ENCODE measurements around the gene ARL2.
"Not testable (repeated sequence)": the region's sequence is repeated elsewhere in the genome, so short reads cannot be mapped to it uniquely, and the experiment has no call there.

The ARL2 gene

DNA sequence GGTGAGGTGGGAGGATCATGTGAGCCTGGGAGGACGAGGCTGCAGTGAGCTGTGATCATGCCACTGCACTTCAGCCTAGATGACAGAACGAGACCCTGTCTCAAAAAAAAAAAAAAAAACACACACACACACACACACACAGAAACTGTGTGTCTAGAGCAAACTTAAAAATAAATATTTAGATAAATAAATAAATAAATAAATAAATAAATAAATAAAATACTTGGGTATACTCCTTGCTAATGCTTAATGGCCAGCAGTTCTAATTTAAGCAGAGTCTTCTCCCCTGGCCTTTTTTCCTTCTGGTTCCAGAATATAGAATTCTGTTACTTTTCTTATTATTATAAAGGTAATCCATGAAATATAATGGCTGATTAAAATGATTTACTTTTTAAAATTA, 5.1 kb upstream of the ARL2 start:
- DNase-seq = no peak

- peak; percentile 32 for DNase-seq
Measured at GRCh38 chr11:65013130-65013887, 651 bp upstream of the ARL2 start.

DNA sequence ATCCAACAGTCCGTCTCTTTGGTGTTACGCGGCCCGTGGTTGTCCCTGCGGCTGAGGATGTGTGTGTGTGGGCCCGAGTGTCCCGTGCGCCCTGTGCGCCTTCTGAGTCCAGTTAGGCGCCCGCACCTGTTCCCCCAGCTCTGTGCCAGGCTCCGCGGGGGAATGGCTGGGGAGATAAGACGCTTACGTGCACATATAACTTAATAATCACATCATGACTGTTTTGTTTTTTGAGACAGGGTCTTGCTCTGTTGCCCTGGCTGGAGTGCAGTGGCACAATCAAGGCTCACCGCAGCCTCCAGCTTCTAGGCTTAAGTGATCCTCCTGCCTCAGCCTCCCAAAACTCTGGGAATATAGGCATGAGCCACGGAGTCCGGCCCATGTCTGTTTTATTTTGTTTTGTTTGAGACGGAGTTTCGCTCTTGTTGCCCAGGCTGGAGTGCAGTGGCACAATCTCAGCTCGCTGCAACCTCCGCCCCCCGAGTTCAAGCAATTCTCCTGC, 817 bp downstream of the ARL2 start:
- DNase-seq = no peak

DNA sequence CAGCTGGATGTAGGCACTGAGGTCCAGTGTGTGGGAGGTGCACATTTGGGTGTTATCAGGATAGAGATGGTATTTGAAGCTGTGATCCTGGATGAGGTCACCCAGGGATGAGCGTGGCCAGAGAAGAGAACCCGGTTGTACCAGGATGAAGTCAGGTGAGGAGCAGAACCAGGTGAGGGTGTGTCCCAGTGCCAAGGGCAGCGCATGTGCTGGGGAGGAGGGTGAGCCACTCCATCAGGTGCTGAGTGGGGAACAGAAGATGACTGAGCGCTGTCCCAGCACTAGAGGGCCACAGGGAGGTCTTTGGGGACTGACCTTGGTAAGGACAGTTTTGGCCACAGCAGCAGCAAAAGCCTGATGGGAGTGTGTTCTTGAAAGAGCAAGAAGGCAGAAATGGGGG, 2.7 kb downstream of the ARL2 start:
- DNase-seq = no peak

DNA sequence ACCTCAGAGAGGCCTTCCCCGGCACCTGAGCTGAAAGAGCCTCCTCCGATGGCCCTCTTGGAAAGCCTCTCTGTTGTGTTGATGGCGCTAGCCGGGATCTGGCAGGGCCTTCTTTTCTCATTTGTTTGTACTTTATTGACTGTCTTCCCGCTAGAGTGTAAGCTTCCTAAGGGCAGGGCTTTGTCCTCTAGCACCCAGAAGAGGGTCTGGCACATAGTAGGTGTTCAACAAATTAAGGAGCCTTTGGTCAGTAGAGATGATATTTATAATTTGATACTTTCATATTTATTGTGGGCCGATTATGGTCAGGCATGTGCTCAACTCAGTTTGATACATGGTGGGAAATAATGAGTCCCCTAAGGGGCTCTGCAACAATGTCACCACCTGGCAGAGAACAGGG, 4.0 kb downstream of the ARL2 start:
- DNase-seq = no peak

DNA sequence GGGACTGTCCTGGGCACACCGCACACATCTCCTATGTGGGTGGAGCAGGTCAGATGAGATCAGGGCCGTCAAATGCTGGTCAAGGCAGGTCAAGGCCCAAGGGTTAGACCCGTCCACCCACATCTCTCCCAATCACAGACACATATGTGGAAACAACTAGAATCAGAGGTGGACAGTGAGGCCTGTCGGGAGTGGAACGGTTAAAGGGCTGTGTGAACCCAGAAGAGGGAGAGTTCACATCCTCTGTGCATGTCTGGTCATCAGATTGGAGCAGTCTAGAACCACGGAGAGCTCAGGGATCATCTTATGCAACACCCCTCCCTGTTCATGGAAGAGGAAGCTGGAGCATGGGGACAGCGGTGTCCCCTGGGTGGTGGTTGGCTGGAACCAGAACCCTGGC, 5.9 kb downstream of the ARL2 start:
- no peak for DNase-seq

DNA sequence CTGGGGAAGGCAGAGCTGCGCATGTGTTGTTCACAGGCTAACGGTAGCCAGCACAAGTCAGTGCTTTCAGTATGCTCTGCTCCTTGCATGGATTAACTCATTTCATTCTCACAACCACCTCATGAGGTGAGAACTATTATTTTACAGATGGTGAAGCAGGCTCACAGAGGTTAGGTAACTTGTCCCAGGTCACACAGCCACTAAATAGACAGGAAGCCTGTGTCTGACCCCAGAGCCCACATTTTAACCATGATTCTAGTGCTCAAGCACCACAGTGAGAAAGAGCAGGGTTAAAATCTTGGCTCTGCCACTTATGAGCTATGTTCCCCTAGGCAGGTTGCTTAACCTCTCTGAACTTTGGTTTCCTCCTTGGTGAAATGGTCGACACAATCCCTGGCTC, 7.0 kb downstream of the ARL2 start:
- DNase-seq = no peak

DNA sequence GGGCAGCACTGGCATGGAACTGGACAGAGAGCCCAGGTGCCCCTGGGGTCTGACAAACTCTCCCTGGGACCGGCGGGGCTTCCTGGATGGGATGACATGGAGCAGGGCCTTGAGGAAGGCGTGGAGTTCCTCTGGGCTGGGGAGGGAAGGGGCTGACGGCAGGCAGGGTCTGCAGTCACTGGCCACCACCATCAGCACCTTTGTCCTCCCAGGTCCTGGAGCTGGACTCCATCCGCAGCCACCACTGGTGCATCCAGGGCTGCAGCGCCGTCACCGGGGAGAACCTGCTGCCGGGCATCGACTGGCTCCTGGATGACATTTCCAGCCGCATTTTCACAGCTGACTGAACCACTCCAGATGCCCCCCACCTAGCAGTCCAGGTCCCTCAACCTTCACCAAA, 7.5 kb downstream of the ARL2 start:
- no peak for DNase-seq

- DNase-seq = not testable (repeated sequence)
Measured at GRCh38 chr11:65023502-65023901, 9.5 kb downstream of the ARL2 start.

DNA sequence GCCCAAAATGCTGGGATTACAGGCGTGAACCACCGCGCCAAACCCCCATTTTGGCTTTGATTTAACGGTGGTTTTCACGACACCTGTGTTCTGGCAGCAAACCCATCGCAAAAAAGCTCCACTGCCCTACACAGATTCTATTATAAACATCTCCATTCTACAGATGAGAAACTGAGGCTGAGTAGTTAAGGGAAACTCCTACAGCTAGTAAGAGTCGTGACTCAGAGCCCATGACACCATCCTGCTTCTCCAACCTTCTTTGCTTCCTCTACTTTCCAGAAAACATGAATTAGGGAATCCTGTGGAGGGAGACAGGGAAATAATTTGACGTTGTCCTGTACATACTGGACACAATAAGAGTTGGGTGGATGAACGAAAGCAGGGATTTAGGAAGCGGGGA, 12.8 kb downstream of the ARL2 start:
- DNase-seq = no peak

- DNase-seq = peak; percentile 75
Measured at GRCh38 chr11:65027213-65028067, 13.5 kb downstream of the ARL2 start, which contains the start of gene SNX15. Gene SNX15, plus strand, starts transcription at chr11:65027439. Its CDS starts 99 bp downstream, at chr11:65027538.

- DNase-seq = no peak
Measured at GRCh38 chr11:65032216-65032615, 18.3 kb downstream of the ARL2 start.

DNA sequence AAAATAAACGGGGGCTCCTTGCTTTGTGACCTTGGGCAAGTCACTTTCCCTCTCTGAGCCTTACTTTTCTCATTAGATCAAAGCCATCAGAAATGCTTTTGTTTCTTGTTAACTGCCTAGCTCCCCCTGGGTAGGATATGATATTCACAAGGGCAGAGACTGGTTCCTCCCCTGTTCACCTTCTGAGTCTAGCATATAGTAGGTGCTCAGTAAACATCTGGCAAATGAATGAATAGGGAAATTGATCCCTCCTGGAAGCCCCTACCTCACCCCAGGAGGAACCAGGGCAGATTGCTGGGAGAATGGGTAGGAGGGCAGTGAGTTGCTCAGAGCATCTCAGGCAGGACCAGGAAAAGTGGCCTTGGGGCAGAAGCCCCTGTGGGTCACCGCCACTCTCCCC, 20.5 kb downstream of the ARL2 start:
- no peak for DNase-seq

GRCh38 chr11:65035579-65035978, 21.6 kb downstream of the ARL2 start:
- DNase-seq = no peak

- no peak for DNase-seq
Measured at GRCh38 chr11:65036931-65037330, 23.0 kb downstream of the ARL2 start.

GRCh38 chr11:65040520-65040846, 26.5 kb downstream of the ARL2 start:
- no peak for DNase-seq

DNA sequence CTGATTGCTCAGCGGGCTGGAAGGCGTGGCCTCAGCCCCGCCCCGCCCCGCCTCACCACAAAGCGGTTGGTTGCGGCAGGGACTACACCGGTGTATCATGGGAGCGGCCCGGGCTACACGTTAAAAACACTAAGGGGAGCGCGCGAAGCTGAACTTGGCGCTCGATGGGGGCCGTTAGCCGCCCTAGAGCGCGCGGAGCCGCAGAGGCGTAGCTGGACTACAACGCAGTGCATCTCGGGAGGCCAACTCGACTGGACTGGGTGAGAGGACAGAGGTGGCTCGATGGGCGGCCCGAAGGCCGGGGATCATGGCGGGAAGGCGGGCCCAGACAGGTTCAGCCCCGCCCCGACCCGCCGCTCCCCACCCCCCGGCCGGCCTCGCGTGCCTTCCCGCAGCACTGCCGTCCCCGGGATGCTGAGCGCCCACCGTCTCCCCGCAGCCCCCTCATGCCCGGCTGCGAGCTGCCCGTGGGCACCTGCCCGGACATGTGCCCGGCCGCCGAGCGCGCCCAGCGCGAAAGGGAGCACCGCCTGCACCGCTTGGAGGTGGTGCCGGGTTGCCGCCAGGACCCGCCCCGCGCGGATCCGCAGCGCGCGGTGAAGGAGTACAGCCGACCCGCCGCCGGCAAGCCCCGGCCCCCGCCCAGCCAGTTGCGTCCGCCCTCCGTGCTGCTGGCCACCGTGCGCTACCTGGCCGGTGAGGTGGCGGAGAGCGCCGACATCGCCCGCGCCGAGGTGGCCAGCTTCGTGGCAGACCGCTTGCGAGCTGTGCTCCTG, 27.1 kb downstream of the ARL2 start, which contains the start of gene SAC3D1:
SAC3D1 (plus strand) TSS at position 364 of the 776 bp plus-strand sequence; CDS start at position 447, 83 bp downstream.
- DNase-seq = peak; percentile 85

DNA sequence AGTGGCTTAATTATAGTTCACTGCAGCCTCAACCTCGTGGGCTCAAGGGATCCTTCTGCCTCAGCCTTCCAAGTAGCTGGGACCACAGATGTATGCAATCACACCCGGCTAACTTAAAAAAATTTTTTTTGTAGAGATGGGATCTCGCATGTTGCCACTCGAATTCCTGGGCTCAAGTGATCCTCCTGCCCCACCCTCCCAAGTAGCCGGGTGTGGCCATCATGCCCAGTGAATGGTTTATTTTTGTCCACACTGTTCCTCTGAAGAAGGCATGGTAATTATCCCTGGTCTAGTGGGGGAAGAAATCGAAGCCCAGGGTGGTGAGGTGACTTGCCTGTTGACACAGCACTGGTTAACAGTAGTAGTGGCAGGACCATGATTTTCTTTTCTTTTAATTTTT, 28.9 kb downstream of the ARL2 start:
- DNase-seq = no peak

DNA sequence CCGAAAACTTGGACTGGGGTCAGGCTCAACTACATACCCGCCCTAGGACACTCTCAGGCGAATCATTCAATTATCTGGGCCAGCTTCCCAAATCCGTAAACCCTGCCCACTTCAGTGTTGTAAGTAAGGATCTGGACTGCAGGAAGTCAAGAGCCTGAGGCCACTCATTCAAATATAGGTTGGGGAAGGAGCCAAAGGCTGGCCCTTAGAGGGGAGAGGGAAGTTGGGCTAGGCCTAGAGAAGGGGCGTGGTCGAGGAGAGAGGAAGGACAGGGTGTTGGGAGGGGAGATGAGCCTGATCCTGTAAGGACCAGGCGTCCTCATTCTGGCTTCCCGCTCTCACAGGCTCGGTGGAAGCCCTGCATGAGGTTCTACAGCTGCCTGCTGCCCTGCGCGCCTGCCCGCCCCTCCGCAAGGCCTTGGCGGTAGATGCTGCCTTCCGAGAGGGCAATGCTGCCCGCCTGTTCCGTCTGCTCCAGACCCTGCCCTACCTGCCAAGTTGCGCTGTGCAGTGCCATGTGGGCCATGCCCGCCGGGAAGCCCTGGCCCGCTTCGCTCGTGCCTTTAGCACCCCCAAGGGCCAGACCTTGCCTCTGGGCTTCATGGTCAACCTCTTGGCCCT, 30.0 kb downstream of the ARL2 start:
- DNase-seq = no peak

DNA sequence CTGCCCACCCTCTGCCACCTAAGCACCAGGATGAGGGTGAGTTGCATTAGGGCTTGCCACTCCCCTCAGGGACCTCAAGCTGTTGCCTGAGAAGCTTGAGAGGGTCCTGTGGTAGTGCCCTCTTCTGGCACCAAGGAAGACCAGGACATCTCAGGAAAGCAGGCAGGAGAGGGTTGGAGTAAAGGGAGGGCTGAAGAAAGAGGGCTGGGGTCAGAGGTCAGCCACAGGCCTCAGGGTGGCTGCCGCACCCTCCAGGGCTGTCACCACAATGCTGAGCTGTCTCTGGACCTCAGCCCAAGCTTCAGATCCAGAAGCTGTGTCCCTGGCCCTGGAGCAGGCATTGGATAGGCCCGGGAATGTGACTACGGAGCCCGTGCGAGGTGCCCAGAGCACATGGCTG, 31.1 kb downstream of the ARL2 start:
- no peak for DNase-seq

DNA sequence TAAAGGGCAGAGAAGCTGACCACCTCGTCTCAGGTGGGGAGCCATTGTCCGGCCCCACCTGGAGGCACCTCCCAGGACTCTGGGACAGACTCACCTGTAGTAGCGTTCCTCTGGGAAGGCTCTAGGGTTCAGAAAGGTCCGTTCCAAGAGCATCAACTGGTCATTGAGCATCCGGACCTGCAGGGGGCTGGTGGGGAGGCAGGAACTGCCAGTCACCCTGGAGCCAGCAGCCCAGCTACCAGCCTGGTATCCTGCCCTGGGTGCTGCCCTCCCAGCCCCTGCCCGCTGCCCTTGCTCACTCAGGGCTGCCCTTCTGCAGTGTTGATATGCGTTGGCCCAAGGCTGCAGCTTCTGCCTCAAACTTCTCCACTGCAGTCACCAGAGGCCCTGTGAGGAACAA, 31.8 kb downstream of the ARL2 start:
- DNase-seq = no peak

GRCh38 chr11:65047581-65048422, 33.8 kb downstream of the ARL2 start:
- no peak for DNase-seq
